HCEC 1CT (cell line): ENCODE data around the gene HPS6.
A peak's percentile ranks its signal among the peaks of the same experiment; 100 is the strongest.
"Not testable (repeated sequence)": the region's sequence is repeated elsewhere in the genome, so short reads cannot be mapped to it uniquely, and the experiment has no call there.

Source experiments
- DNase-seq: peaks from one replicate; pipeline ENCODE4 v3.0.0-alpha.2; 2017

The HPS6 gene

DNA sequence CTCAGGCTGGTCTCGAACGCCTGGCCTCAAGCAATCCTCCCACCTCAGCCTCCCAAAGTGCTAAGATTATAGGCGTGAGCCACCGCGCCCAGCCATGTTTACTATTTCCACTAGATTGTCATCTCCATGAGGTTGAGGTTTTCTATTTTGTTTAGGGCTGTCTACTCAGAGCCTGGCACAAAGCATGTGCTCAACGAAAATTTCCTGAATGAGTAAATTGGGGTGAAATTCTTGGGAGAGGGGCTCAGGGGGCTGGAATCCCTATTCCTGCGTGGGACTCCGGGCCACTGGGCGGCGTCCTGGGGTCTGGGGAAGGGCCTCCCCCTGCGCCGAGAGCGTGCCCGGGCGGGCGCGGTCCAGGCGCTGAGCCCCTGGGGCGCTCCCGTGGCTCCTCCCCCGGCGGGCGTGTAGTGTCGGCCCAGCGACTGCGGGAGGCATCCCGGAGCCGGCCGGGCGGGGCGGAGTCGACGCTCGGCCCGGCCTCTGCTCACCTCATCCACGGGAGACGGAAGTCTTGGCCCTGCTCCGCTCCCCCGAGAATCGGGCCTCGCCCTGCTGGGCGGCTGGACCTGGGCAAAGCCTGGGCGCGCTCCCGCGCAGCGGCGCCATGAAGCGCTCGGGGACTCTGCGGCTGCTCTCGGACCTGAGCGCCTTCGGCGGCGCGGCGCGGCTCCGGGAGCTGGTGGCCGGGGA lies at the start of gene HPS6:
Gene HPS6 (plus strand): TSS at position 482 of the 693 bp plus-strand sequence. CDS start 126 bp downstream, at position 608.
- peak; percentile 89 for DNase-seq

- no peak for DNase-seq
Measured at GRCh38 chr10:102016416-102016815, 48.7 kb upstream of the HPS6 start.

DNA sequence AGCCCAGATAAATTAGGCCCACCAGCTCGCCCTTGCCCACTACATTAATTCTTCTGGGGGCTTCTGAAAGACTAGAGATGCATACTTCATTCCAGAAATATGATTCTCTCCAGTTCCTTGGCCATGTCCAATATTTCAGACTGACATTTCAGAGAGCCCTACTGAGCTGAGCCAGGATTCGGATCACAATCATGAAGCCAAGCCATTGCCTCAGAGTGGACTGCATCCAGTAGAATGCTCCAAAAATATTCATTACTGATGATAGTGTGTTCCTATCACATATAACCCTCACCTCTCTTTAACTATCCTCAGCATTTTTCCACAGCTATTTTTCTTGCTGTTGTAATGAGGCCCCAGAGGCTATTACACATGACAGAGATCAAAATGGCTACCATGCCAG lies 47.9 kb upstream of the HPS6 start:
- DNase-seq, result no peak

DNA sequence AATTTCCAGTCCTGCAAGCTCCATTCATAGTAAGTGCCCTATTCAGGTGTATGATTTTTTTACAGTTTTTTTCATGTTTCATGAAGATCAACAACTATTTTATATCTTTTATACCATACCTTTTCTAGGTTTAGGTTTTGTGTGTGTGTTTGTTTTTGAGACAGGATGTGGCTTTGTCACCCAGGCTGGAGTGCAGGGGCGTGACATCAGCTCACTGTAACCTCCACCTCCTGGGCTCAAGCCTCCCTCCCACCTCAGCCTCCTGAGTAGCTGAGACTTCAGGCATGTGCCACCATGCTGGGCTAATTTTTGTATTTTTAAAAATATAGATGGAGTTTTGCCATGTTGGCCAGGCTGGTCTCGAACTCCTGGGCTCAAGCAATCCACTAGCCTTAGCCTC lies 44.2 kb upstream of the HPS6 start:
- no peak for DNase-seq

DNA sequence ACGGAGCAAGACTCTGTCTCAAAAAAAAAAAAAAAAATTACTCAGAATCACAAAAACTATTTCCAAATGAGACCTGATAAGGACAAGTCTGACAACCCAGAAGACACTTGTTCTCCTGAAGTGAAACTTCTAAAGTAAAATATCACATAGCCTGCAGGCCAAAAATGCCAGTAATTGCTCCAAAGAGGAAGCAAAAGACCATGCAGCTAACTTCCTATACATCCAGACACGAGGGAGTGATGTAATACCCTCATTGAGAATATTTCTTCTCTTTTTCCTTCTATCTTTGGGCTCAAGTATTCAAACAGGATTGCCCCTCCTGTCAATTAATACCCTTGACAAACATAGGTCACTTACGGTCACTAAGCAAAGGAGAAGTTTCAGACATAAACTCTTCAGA lies 40.4 kb upstream of the HPS6 start:
- no peak for DNase-seq

GRCh38 chr10:102027261-102027660 lies 37.9 kb upstream of the HPS6 start:
- no peak for DNase-seq

DNA sequence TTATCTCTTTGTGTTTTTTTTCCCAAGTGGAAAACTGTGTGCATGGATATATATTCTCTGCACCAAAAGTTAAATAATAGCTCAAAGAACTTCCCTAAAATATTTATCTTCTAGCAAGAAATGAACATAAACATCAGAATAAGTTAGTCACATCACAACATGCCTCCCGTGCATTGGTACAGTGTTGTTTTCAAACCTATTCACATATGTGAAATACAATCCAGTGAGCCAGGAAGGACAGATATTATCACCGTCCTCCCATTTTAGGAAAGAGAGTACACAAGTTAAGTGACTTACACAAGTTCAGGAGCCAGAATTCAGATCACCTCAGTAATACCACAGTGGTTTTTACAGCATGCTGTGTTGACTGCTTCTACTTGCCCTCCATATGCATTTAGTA lies 31.4 kb upstream of the HPS6 start:
- DNase-seq, result no peak

DNA sequence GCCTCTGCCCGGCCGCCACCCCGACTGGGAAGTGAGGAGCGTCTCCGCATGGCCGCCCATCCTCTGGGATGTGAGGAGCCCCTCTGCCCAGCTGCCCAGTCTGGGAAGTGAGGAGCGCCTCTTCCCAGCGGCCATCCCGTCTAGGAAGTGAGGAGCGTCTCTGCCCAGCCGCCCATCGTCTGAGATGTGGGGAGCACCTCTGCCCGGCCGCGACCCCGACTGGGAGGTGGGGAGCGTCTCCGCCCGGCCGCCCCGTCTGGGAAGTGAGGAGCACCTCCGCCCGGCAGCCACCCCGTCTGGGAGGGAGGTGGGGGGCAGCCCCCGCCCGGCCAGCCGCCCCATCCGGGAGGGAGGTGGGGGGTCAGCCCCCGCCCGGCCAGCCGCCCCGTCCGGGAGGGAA lies 29.3 kb upstream of the HPS6 start:
- DNase-seq, result not testable (repeated sequence)

- no peak for DNase-seq
Measured at GRCh38 chr10:102038410-102038809, 26.7 kb upstream of the HPS6 start.

DNA sequence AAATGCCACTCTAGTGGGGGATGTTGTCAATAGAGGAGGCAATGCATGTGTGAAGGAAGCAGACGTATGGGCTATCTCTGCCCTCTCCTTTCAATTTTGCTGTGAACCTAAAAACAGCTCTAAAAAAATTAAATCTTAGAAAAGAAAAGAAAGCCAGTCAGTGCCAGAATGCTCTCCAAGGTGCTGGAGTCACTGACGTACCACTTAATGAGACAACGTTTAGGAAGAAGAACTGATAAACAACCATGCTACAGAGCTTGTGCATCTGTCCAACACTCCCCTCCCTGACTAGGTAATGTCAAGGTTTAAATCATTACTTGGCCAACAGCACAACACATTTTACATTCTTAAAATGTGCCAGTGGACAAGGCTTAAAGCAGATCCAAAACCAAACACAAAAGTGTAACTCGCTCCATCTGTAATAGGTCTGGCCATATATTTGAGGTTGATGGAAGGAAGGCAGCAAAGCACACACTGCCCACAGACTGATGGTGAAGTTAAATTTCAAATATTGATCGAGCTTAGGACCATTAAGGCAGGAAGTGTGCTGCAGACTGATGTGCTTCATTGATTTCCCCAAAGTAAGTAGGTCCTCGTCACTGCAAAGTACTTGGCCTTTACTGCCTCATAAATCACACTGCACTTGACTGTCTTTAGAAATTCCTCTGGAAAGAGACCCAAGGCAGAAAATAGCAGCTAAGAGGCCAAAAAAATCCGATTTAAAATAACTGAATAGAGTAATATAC lies 24.7 kb upstream of the HPS6 start:
- no peak for DNase-seq

DNA sequence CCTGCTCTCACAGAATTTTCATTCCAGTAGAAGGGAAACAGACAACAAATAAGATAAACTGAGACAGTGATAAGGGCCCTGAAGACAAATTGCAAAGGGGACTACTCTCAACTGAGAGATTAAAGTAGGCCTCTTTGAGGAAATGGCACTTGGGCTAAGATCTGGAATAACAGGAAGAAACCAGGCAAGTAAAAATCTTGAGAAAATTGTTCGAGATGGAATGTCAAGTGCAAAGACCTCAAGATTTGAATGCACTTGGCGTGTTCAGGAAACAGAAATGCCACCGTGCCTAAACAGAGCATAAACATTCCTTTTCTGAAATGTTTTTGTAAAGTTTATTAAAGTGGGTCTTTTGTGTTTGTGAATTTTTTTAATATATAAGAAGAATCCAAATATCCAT lies 19.9 kb upstream of the HPS6 start:
- no peak for DNase-seq

DNA sequence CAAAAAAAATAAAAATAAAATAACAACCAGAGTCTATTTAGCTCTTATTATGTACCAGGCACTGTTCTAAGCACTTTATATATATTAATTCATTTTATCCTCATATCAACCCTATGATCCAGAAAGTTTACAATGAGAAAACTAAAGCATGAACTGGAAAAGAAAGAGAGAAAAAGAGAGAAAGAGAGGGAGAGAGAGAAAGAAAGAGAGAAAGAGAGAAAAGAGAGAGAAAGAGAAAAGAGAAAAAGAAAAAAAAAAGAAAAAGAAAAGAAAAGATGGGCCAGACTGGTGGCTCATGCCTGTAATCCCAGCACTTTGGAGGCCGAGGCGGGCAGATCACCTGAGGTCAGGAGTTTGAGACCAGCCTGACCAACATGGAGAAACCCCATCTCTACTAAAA lies 19.1 kb upstream of the HPS6 start:
- no peak for DNase-seq

DNA sequence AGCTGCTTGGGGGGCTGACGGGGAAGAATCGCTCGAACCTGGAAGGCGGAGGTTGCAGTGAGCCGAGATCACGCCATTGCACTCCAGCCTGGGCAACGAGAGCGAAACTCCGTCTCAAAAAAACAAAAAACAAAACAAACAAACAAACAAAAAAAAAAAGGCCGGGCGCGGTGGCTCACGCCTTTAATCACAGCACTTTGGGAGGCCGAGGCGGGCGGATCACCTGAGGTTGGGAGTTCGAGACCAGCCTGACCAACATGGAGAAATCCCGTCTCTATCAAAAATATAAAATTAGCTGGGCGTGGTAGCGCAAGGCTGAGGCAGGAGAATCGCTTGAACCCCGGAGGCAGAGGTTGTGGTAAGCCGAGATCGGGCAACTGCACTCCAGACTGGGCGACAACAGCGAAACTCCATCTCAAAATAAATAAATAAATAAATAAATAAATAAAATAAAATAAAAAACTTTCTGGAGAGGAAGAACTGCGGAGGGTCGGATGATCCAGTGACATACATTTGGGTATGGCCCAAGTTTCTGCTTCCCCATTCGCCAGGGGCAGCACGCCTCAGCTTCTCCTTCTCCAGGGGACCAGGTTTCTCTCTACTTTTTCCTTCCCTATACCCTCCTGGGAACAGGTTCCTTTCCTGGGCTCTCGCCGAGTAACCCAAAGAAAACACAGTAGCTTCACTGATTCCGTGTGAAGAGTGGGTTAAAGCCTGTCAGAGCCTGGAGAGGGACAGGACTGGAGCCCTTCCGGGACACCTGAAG lies 10.1 kb upstream of the HPS6 start:
- peak; percentile 1 for DNase-seq

- DNase-seq, result peak; percentile 98
Measured at GRCh38 chr10:102055647-102056419, 9.3 kb upstream of the HPS6 start, which contains the start of gene ARMH3. Gene ARMH3, minus strand, starts transcription at chr10:102056173. Its CDS starts 16,059 bp downstream, at chr10:102040114.

- DNase-seq, result no peak
Measured at GRCh38 chr10:102059987-102060386, 5.2 kb upstream of the HPS6 start.

- no peak for DNase-seq
Measured at GRCh38 chr10:102064503-102064867, 664 bp upstream of the HPS6 start.

DNA sequence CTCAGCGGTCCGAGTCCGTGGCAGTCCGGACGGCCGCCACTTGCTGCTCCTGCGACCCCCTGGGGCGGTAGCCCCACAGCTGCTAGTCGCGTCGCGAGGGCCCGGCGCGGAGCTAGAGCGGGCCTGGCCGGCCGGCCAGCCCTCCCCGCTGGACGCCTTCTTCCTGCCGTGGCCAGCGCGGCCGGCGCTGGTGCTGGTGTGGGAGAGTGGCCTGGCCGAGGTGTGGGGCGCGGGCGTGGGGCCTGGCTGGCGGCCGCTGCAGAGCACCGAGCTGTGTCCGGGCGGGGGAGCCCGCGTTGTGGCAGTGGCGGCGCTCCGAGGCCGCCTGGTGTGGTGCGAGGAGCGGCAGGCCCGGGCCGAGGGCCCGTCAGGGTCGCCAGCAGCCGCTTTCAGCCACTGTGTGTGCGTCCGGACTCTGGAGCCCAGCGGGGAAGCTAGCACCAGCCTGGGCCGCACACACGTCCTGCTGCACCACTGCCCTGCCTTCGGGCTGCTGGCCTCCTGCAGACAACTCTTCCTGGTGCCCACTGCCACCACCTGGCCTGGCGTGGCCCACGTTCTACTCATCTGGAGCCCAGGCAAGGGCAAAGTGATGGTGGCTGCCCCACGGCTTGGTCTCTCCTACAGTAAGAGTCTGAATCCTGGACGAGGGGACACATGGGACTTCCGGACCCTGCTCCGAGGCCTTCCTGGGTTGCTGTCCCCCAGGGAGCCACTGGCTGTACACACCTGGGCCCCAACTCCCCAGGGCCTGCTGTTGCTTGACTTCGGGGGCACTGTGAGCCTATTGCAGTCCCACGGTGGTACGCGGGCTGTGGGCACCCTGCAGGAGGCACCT lies 631 bp downstream of the HPS6 start:
- peak; percentile 7 for DNase-seq

- DNase-seq, result no peak
Measured at GRCh38 chr10:102066399-102067088, 1.4 kb downstream of the HPS6 start.

- no peak for DNase-seq
Measured at GRCh38 chr10:102067091-102067916, 2.2 kb downstream of the HPS6 start.

- no peak for DNase-seq
Measured at GRCh38 chr10:102068216-102068615, 3.1 kb downstream of the HPS6 start.
